K562 (cell line): Measurements from ENCODE around the gene SLC6A6. TPM values are rescaled to one million over a fixed set of nuclear protein-coding genes. Genes with fewer than 3 reads are reported as not detected.

Source experiments
- ATAC-seq: fragments of 200-7000 bp; cut with Tn5 transposase; 3 replicates; pipeline ENCODE4 v1.9.1; 2020; ENCODE audit warnings: moderate library complexity
- BruUV-seq: library from RNA; stranded (reverse); fragments of 400-500 nt; replicated peaks from 2 replicates; lab custom pipeline; 2021; lab: Mats Ljungman, UMichigan
- CTCF ChIA-PET: fragments of 300-600 bp; formaldehyde crosslinking; extraction: SDS; loops from one replicate; lab custom pipeline; 2021; ENCODE audit warnings: low intra/inter-chr PET ratio; lab: Yijun Ruan, JAX
- POLR2A ChIA-PET: fragments of 300-600, 350-650 bp; sonication (Branson Sonifier 250); formaldehyde crosslinking; extraction: SDS; loops from one replicate; lab custom pipeline; 2021; ENCODE audit warnings: antibody characterized with exemption, inconsistent platforms; lab: Yijun Ruan, JAX
- DNase-seq, 4 experiments: peaks; one replicate each; pipeline versions ENCODE4 v3.0.0 to v3.0.0-alpha.2; 2011 to 2018; ENCODE audit warnings: low spot score in 3 of 4, mixed read lengths in 3 of 4; ENCODE audit errors: extremely low read depth in 1 of 4
- FAIRE-seq: peaks from 2 replicates; lab custom pipeline; 2011; peaks lifted over from hg19 to GRCh38; lab: Jason Lieb, UNC
- H2AFZ ChIP-seq: 2 replicates; pipeline ENCODE4 v1.6.0; 2011; ENCODE audit warnings: low read depth, low read length, control low read depth, inconsistent platforms
- H3K27ac ChIP-seq: fragments of 200-600 bp; 3 replicates; pipeline ENCODE4 v1.8.0; 2011; ENCODE audit warnings: low read depth, mild to moderate bottlenecking, control low read depth, inconsistent platforms, low read length, moderate library complexity, mixed read lengths; ENCODE audit errors: extremely low read depth
- H3K27me3 ChIP-seq, 2 experiments: fragments of 300-600 bp in 1 of 2; 2 replicates in 1 of 2; 3 replicates in 1 of 2; pipeline versions ENCODE4 v1.6.0 to v1.8.0; 2011; ENCODE audit warnings: inconsistent platforms in 2 of 2, low read length in 2 of 2, mild to moderate bottlenecking in 1 of 2, mixed read lengths in 1 of 2, moderate library complexity in 1 of 2; ENCODE audit not compliant: control insufficient read depth in 2 of 2, insufficient read depth in 2 of 2
- H3K36me3 ChIP-seq: fragments of 300-600 bp; 3 replicates; pipeline ENCODE4 v1.8.0; 2011; ENCODE audit warnings: mild to moderate bottlenecking, low read length, inconsistent platforms; ENCODE audit not compliant: control insufficient read depth, insufficient read depth
- H3K4me1 ChIP-seq, 2 experiments: fragments of 200-600 bp in 1 of 2; replicated peaks in 1 of 2; 2 replicates in 1 of 2; 3 replicates in 1 of 2; pipeline versions ENCODE4 v1.5.1 to v1.8.0; 2011; ENCODE audit warnings: inconsistent platforms in 2 of 2, low read length in 2 of 2, mild to moderate bottlenecking in 1 of 2, mixed read lengths in 1 of 2, moderate library complexity in 1 of 2; ENCODE audit not compliant: control insufficient read depth in 2 of 2, insufficient read depth in 2 of 2
- H3K4me2 ChIP-seq: 2 replicates; pipeline ENCODE4 v1.6.1; 2011; ENCODE audit warnings: low read length, control low read depth, inconsistent platforms, mixed read lengths; ENCODE audit not compliant: insufficient read depth
- H3K4me3 ChIP-seq: fragments of 200-600 bp; sonication (generic), shearing (Covaris generic); 2 replicates; pipeline ENCODE4 v1.5.1; 2016; ENCODE audit warnings: control low read depth, inconsistent platforms
- H3K79me2 ChIP-seq: fragments of 200-600 bp; 3 replicates; pipeline ENCODE4 v1.8.0; 2011; ENCODE audit warnings: low read length, inconsistent platforms; ENCODE audit not compliant: control insufficient read depth, insufficient read depth
- H3K9ac ChIP-seq, 2 experiments: 2 replicates each; pipeline versions ENCODE4 v1.6.0 to v1.6.1; 2011; ENCODE audit warnings: low read depth in 2 of 2, low read length in 2 of 2, control low read depth in 1 of 2, inconsistent platforms in 1 of 2, mild to moderate bottlenecking in 1 of 2, mixed read lengths in 1 of 2; ENCODE audit not compliant: insufficient read depth in 1 of 2
- H3K9me1 ChIP-seq: one replicate; pipeline ENCODE4 v1.6.0; 2011; ENCODE audit warnings: inconsistent platforms, mild to moderate bottlenecking, low read length, moderate library complexity; ENCODE audit not compliant: control insufficient read depth, insufficient read depth
- H3K9me3 ChIP-seq: replicated peaks from 2 replicates; pipeline ENCODE4 v1.5.1; 2011; ENCODE audit warnings: low read depth, low read length, inconsistent platforms; ENCODE audit not compliant: control insufficient read depth, insufficient read depth
- H4K20me1 ChIP-seq: replicated peaks from 2 replicates; pipeline ENCODE4 v1.6.1; 2011; ENCODE audit warnings: low read length, inconsistent platforms, mixed read lengths; ENCODE audit not compliant: control insufficient read depth, insufficient read depth
- C11orf30 ChIP-seq: fragments of 450-650 bp; IDR thresholded peaks from 2 replicates; pipeline ENCODE4 v1.6.1; 2016; ENCODE audit warnings: low read depth, mild to moderate bottlenecking
- ESRRA ChIP-seq: fragments of 450-650 bp; IDR thresholded peaks from 2 replicates; pipeline ENCODE4 v1.6.1; 2014; ENCODE audit warnings: low read depth, mild to moderate bottlenecking, moderate library complexity, borderline replicate concordance
- NFE2 ChIP-seq: IDR thresholded peaks from 2 replicates; pipeline ENCODE4 v1.6.1; 2014; ENCODE audit warnings: antibody characterized with exemption, low read depth
- SIX5 ChIP-seq, 2 experiments: IDR thresholded peaks; 2 replicates each; pipeline ENCODE4 v1.6.1; 2011; ENCODE audit warnings: low read length in 2 of 2, borderline replicate concordance in 1 of 2, low read depth in 1 of 2, mild to moderate bottlenecking in 1 of 2, moderate library complexity in 1 of 2; ENCODE audit not compliant: insufficient read depth in 1 of 2
- WGBS: fragments of 100-300 bp; shearing (Covaris generic); methylation state at CpG from one replicate; pipeline ENCODE4 v1.1.6; 2016; ENCODE audit warnings: low coverage, mixed read lengths; ENCODE audit not compliant: insufficient coverage; ENCODE audit errors: missing lambda C conversion rate; 5-methylcytosine and 5-hydroxymethylcytosine counted together
- in situ Hi-C: fragments of 300-500 bp; cut with MboI; formaldehyde crosslinking; loops from 4 replicates; pipeline ENCODE4 v1.15.0; 2018; ENCODE audit warnings: inconsistent platforms, mixed read lengths
- intact Hi-C: fragments of 100-400 bp; cut with micrococcal nuclease; formaldehyde crosslinking; loops from 2 replicates; pipeline ENCODE4 v1.14.2; 2022
- polyA plus RNA-seq, 8 experiments: library from polyadenylated mRNA; depleted of rRNA in 4 of 8; stranded (reverse) in 5 of 8; unstranded in 3 of 8; fragments of >200 nt; fragmentation: Nextera tagmentation in 2 of 8; fragmentation: Illumina TruSeq in 1 of 8; extraction: Ambion mirVana in 2 of 8; extraction: Trizol in 1 of 8; gene quantifications; 2 replicates each; pipeline versions ENCODE4 v1.2.1 to v1.2.3, GENCODE V29; 2011 to 2014; ENCODE audit warnings: inconsistent platforms in 1 of 8, missing spikeins in 1 of 8
- total RNA-seq, 7 experiments: library from RNA; depleted of rRNA in 6 of 7; stranded (reverse); fragments of >200 nt in 6 of 7; fragmentation: Illumina TruSeq in 2 of 7; extraction: Trizol in 2 of 7; gene quantifications; 2 replicates each; pipeline versions ENCODE4 v1.2.1 to v1.2.3, GENCODE V29; 2011 to 2021; ENCODE audit warnings: low replicate concordance in 1 of 7
- TF ChIP-seq, protein P1 (sequence below): sonication (generic); formaldehyde crosslinking; IDR thresholded peaks from 2 replicates; pipeline ENCODE4 v1.9.0; 2022; ENCODE audit warnings: mild to moderate bottlenecking, missing genetic modification reagents

SLC6A6 gene
- total and polyA plus RNA-seq, 9 of the 15 experiments (the other 6 are each of a cell fraction or from before 2014, with no cell fraction given), result 12.3 to 203 (median 93.2) TPM

DNA sequence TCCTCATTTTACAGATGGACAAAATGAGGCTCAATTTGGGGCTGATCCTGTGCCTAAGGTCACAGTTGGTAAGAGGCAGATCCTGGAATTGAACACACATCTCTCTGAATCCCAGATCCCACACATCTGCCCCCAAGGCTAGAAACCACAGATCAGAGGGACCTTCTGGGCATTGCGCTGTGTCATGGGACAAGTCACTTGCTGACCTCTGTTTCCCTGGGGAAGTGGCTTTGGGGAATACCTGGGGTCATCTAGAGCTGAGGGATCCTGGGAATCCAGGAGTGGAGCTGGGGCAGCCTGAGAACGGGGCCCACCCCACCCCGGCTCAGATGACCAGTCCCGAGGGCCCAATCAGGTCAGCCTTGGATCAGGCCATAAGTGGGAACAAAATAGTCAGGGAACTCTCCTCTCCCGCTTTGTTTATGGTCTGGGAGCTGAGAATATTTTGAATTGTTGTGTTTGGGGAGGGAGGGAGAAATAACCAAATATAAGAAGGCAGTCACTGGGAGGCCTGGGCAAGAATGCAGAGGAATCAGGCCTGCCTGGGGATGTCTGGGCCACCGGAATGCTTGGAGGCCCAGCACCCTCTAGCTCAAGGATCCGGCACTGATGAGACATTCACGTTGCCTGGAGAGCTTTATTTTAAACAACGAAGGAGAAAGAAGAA, 8.8 kb upstream of the SLC6A6 start:
- 0 out of 2 replicates have a peak overlapping the region, but pooled peaks have one; percentile 5 for H2AFZ ChIP-seq
- TF ChIP-seq, protein P1, sequence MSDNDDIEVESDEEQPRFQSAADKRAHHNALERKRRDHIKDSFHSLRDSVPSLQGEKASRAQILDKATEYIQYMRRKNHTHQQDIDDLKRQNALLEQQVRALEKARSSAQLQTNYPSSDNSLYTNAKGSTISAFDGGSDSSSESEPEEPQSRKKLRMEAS, result 0 out of 2 replicates have a peak, but pooled peaks have one; percentile 3
- TF ChIP-seq ESRRA (no peak; the same call in 1 of the 2 replicates), SIX5 (IDR thresholded peaks at IDR 0.05; ENCODE audit: borderline replicate concordance in 1 of 2, insufficient read depth in 1 of 2, low read depth in 1 of 2, low read length in 2 of 2) (0 out of 4 replicates have a peak, but pooled peaks of 1 of the 2 experiments have one; percentile 6), C11orf30 (0 out of 2 replicates have a peak, but pooled peaks have one; percentile 7), NFE2 (peak; percentile 51)
- H3K27me3 ChIP-seq, result no peaks in the 10 kb centered on the region
- FAIRE-seq (no peak), DNase-seq (no peak), ATAC-seq (no peak)
- no peaks in the 10 kb centered on the region for H3K9me1 ChIP-seq
- H3K27ac ChIP-seq, result no peak overlapping the region
- in situ Hi-C loops (no loop called here), intact Hi-C loops (no loop called here)
- WGBS, result 58% methylated on average over 9 of the region's 9 CpGs
- ChIA-PET CTCF (no interaction called here), POLR2A (interaction anchor here (0.6 to 5.1 kb wide), 3 partner anchors 9 to 31 kb away, joined by 3 to 33 read pairs (median 4); partner anchors contain the start of gene SLC6A6)
- H3K9ac ChIP-seq, result peak overlapping the region in 1 of 2 experiments; percentile 75; a peak in 1 of 4 replicates
- H3K36me3 ChIP-seq, result no peaks in the 10 kb centered on the region
- H3K4me3 ChIP-seq, result no peak overlapping the region
- H3K4me2 ChIP-seq, result no peak overlapping the region
- BruUV-seq, result no TSS peak
- H3K4me1 ChIP-seq, result peaks cover 14 to 19% of the 10 kb centered on the region in 2 experiments
- H3K9me3 ChIP-seq, result no peaks in the 10 kb centered on the region
- no peaks in the 10 kb centered on the region for H4K20me1 ChIP-seq
- H3K79me2 ChIP-seq, result no peaks in the 10 kb centered on the region
